ENCODE measurements around the gene LHCGR. TPM values are rescaled to one million over a fixed set of nuclear protein-coding genes. Genes with fewer than 3 reads are reported as not detected.

LHCGR gene
- total RNA-seq, 1 donor from 2014 or later: not detected

DNA sequence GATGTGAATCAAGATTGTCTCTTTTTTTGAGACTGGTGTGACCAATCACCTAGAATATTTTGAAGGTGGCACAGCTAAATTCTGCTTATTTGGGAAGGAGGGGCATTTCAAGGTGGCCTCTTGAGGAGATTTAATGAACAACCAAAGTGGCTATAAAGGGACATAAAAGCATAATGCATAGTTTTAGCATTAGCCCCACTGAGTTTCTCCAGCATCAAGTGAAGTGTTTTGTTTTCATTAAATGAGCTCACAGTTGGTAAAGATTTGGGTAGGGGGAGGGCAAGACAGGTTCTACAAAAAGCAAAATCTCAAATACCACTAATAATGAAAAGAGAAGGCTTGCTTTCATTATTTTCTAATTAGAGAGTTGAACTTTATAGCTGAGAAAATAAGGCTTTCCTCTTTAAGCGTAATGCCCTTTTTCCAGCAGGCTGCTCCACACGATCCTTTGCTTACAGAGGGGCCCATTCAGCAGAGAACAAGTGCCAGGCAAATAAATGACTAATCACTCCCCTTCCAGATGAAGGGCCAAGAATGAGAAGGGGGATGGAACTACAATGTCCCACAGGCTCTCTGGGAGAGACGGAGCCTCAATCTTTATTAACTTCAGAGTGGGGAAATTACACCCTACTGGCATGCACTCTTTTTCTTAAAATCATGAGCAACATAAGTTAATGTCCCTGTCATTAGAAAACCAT lies 35.9 kb downstream of the LHCGR start:
- Mint-ChIP-seq H3K9me3 (no peaks in the 10 kb centered on the region), H3K27me3 (peaks cover 7% of the 10 kb centered on the region), H3K4me3 (no peak overlapping the region), H3K27ac (no peak overlapping the region), H3K4me1 (no peaks in the 10 kb centered on the region), H3K36me3 (ENCODE audit: low read depth) (no peaks in the 10 kb centered on the region)
- DNase-seq (no peak), ATAC-seq (ENCODE audit: low read depth) (no peak)
- intact Hi-C loops (cut with micrococcal nuclease): no loop called here
- ChIA-PET CTCF (no interaction called here), POLR2A (no interaction called here)
- TF ChIP-seq, protein P1, sequence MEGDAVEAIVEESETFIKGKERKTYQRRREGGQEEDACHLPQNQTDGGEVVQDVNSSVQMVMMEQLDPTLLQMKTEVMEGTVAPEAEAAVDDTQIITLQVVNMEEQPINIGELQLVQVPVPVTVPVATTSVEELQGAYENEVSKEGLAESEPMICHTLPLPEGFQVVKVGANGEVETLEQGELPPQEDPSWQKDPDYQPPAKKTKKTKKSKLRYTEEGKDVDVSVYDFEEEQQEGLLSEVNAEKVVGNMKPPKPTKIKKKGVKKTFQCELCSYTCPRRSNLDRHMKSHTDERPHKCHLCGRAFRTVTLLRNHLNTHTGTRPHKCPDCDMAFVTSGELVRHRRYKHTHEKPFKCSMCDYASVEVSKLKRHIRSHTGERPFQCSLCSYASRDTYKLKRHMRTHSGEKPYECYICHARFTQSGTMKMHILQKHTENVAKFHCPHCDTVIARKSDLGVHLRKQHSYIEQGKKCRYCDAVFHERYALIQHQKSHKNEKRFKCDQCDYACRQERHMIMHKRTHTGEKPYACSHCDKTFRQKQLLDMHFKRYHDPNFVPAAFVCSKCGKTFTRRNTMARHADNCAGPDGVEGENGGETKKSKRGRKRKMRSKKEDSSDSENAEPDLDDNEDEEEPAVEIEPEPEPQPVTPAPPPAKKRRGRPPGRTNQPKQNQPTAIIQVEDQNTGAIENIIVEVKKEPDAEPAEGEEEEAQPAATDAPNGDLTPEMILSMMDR (IDR thresholded peaks at IDR 0.05): no peak

DNA sequence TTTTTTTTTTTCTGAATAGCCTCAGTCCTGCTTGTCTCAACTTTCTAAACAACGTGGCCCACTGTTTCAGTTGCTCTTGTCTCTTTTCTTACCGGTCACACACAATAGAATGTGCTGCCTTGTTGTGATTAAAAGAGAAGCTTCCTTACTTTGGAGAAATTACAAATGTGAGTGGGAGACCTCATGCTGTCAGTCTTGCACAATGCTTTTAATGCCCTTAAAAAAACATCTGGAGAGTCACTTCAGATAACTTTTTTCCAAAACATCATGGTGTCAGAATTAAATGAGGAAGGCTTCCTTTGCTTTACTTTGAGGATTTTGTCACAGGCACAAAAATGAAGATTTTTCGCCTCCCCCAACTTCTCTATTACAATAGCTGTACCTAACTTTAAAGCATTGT lies 37.7 kb downstream of the LHCGR start:
- no peaks in the 10 kb centered on the region for H3K36me3 Mint-ChIP-seq (ENCODE audit: low read depth)

DNA sequence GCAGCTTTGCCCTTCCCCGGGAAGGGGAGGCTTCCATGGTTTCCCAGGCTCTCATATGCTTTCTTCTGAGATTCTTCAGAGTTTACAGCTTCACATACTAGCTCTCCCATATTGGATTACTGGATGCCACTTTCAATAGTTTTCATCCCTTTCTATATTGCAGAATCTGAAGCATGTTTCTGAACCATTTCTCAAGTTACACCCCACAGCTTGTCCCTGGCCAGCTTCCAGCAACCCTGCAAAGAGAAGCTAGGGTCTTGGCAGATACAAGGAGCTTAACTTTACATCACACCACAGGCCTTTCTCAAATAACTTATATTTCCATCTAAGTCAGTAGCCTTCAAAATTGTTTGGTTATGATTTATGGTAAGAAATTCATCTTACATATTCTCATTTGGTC lies 39.6 kb downstream of the LHCGR start:
- TF ChIP-seq, protein P1 (IDR thresholded peaks at IDR 0.05): no peak
- ChIA-PET POLR2A (no interaction called here), CTCF (no interaction called here)
- H3K9me3 Mint-ChIP-seq: no peaks in the 10 kb centered on the region
- no peak overlapping the region for H3K4me3 Mint-ChIP-seq
- intact Hi-C loops (cut with micrococcal nuclease): no loop called here
- ATAC-seq (ENCODE audit: low read depth): no peak
- no peak for DNase-seq
- H3K27me3 Mint-ChIP-seq: peaks cover 11% of the 10 kb centered on the region
- H3K36me3 Mint-ChIP-seq (ENCODE audit: low read depth): no peaks in the 10 kb centered on the region
- no peaks in the 10 kb centered on the region for H3K4me1 Mint-ChIP-seq
- H3K27ac Mint-ChIP-seq: no peak overlapping the region

More for the DNA sequence above, 37.7 kb downstream of the LHCGR start:
- Mint-ChIP-seq H3K4me1 (no peaks in the 10 kb centered on the region), H3K9me3 (no peaks in the 10 kb centered on the region), H3K27me3 (peaks cover 10% of the 10 kb centered on the region), H3K27ac (no peak overlapping the region), H3K4me3 (no peak overlapping the region)
- no peak for ATAC-seq (ENCODE audit: low read depth)
- no peak for DNase-seq
- TF ChIP-seq, protein P1 (IDR thresholded peaks at IDR 0.05): no peak
- POLR2A ChIA-PET: no interaction called here
- intact Hi-C loops (cut with micrococcal nuclease): no loop called here
- CTCF ChIA-PET: no interaction called here

DNA sequence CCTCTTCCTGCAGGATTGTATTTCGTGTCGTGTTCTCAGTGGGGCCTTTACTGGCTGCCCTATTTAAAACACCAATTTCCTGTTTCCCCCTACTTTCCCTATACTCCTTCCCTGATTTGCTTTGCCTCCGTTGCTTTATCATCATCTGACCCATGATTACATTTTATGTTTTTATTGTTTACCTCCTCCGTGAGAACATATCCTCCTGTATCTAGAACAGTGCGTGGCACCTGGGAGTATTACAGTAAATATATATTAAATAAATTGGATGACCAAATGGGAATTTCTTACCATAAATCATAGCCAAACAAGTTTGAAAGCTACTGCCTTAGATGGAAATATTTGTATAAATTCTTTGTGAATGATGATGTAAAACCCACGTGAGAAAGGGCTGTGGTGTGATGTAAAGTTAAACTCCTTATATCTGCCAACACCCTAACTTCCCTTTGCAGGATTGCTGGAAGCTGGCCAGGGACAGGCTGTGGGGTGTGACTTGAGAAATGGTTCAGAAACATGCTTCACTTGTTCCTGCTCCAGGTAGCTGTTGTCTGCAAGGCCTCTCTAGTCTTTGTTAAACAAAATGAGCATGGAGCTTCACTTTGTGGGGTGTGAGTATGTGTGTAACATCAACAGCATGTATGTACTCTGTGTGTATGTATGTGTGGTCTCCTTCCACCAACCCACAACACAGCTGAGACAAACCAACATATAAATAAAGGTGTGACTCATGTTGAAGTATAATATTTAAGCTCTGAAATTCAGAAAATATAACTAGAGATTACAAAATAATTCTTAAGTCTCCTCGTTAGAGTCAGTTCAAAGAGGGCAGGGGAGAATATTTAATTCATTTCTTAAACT lies 40.3 kb downstream of the LHCGR start:
- Mint-ChIP-seq H3K4me3 (no peak overlapping the region), H3K36me3 (ENCODE audit: low read depth) (no peaks in the 10 kb centered on the region), H3K27ac (no peak overlapping the region), H3K27me3 (peaks cover 11% of the 10 kb centered on the region), H3K9me3 (no peaks in the 10 kb centered on the region), H3K4me1 (no peaks in the 10 kb centered on the region)
- TF ChIP-seq, protein P1 (IDR thresholded peaks at IDR 0.05): no peak
- POLR2A ChIA-PET: no interaction called here
- CTCF ChIA-PET: no interaction called here
- ATAC-seq (ENCODE audit: low read depth) (no peak), DNase-seq (no peak)
- intact Hi-C loops (cut with micrococcal nuclease): no loop called here

DNA sequence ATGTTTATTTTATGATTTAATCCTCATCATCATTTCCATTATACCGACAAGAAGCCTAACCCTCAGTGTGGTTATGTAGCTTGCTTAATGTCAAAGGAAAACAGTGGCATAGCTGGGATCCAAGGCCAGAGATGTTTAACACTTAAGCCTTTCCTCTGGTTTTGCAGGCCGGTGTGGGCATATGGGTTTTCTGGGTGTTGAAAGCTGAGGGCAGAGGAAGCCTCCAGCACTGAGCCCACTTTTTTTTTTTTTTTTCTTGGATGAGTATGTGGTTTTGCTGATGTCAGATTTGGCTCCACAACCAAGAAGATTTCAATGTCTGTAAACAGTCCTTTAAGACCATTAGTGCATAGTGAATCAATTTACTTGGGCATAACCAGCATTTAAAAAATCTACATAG lies 41.3 kb downstream of the LHCGR start:
- ChIA-PET CTCF (interaction anchor here (0.7 kb wide), 1 partner anchor 9 kb away, joined by 4 read pairs; no protein-coding TSS in a partner anchor), POLR2A (no interaction called here)
- Mint-ChIP-seq H3K4me3 (no peak overlapping the region), H3K27me3 (peaks cover 11% of the 10 kb centered on the region), H3K27ac (no peak overlapping the region), H3K4me1 (no peaks in the 10 kb centered on the region), H3K36me3 (ENCODE audit: low read depth) (no peaks in the 10 kb centered on the region), H3K9me3 (no peaks in the 10 kb centered on the region)
- DNase-seq (no peak), ATAC-seq (ENCODE audit: low read depth) (no peak)
- TF ChIP-seq, protein P1 (IDR thresholded peaks at IDR 0.05): no peak
- intact Hi-C loops (cut with micrococcal nuclease): no loop called here
